Retina (tissue), 1 donor: ENCODE data around the gene FCHSD2.
"Not testable (repeated sequence)": the region's sequence is repeated elsewhere in the genome, so short reads cannot be mapped to it uniquely, and the experiment has no call there.

ENCODE experiments used
- DNase-seq: peaks from one replicate; pipeline ENCODE4 v3.0.0-alpha.2; 2016

Gene FCHSD2

DNA sequence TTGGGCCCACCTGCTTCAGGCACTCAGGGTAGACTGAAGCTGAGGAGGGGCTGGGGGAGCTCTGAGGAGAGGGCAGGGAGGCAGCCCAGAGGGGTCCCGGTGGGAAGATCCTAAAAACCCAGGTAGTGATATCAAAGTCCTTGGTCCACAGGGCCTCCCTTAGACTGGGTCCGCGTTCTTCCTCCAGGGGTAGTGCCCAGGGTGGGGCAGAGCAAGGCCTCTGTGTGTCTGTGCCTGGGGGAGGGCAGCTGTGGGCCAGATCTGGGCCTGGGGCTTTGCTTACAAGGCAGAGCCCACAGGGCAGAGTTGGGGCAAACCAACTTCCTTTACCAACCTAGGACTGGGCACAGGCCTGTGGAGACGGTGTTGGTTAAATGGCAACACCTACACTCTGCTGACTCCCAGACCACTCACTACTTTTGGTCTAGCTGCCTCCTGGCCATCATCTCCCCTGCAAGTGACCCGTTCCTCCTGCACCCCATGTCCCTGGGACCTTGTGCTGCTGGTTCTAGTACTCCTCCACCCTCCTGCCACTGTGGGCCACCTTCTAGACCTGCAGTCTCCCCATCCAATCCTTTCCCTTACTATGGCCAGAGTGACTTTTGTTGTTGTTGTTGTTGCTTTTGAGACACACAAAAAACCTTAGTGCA, 312.1 kb downstream of the FCHSD2 start:
- no peak for DNase-seq

DNA sequence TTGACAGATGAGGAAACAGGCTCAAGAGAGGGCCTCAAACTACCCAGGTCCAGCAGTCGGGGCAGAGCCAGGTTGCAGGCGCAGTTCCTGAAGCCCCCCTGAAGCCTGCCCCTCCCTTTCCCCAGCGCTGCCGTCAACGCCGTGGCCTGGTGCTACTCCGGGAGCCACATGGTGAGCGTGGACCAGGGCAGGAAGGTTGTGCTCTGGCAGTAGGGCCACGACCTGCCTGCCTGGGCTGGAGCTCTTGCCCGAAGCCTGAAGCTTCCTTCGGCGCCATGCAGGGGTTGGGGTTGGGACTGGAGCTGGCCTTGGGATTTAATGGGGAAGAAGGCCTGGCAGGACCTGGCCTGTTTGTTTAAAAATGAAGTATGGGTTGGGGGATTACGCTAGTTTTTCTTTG, 312.9 kb downstream of the FCHSD2 start:
- DNase-seq, result no peak

DNA sequence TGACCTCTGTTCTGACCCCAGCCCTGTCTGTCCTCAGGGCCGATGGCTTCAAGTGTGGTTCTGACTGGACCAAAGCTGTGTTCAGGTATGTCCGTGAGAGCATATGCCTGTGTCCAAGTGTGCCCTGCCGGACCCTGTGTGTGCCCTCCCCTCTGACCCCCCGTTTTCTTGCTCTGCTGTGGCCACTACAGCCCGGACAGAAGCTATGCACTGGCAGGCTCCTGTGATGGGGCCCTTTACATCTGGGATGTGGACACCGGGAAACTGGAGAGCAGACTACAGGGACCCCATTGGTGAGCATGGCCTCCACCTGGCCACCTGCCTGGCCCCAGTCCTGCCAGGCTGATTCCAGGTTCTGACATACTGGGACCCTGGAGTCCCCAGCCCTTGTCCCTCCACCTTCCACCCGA, 313.4 kb downstream of the FCHSD2 start:
- no peak for DNase-seq

DNA sequence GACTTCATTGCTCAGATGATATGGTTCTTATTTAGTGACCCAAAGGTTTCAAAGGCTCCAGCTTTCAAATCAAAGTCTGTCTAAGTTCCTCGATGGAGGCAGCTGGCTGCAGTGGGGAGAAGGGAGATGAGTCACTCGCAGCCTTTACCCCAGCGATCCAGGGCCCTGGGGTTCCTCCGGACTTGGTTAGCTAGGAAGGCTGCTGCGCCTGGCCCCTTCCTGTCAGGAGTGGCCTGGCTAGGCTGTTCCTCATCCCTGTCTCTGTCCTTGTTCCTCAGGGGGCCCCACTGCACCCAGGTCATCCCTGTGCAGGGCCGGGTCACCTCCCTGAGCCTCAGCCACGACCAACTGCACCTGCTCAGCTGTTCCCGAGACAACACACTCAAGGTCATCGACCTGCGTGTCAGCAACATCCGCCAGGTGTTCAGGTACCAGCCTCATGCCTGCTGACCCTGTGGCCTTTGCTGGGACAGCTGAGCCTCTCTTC, 314.0 kb downstream of the FCHSD2 start:
- DNase-seq, result no peak

DNA sequence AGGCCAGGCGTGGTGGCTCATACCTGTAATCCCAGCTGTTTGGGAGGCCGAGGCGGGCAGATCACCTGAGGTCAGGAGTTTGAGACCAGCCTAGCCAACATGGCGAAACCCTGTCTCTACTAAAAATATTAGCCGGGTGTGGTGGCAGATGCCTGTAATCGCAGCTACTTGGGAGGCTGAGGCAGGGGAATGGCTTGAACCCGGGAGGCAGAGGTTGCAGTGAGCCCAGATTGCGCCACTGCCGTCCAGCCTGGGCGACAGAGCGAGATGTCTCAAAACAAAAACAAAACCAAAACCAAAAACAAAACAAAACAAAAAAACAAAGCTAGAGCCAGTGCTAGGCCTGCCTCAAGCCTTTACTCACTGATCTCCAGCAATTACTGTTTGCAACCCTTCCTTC, 314.5 kb downstream of the FCHSD2 start:
- DNase-seq, result not testable (repeated sequence)

DNA sequence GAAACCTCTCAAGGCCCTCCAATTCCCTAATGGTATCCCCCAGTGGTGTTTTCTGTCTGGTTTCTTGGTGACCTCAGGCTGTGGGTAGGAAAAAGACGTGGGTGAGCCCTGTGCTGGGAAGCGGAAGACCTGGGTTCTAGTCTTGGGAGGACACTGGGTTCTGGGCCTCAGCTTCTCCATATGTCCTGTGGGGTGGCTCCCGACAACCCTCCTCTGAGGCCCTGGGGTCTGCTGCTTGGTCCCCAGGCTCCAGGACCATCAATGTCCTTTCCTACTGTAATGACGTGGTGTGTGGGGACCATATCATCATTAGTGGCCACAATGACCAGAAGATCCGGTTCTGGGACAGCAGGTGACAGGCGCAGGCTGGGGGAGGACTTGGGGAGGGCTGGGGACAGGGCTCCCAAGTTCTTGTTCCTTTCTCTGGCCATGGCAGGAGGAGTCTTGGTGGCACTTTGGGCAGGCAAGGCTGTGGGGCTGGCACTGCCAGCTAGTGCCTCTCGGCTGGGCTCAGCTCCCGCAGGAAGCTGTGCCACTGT, 315.1 kb downstream of the FCHSD2 start:
- DNase-seq, result no peak

DNA sequence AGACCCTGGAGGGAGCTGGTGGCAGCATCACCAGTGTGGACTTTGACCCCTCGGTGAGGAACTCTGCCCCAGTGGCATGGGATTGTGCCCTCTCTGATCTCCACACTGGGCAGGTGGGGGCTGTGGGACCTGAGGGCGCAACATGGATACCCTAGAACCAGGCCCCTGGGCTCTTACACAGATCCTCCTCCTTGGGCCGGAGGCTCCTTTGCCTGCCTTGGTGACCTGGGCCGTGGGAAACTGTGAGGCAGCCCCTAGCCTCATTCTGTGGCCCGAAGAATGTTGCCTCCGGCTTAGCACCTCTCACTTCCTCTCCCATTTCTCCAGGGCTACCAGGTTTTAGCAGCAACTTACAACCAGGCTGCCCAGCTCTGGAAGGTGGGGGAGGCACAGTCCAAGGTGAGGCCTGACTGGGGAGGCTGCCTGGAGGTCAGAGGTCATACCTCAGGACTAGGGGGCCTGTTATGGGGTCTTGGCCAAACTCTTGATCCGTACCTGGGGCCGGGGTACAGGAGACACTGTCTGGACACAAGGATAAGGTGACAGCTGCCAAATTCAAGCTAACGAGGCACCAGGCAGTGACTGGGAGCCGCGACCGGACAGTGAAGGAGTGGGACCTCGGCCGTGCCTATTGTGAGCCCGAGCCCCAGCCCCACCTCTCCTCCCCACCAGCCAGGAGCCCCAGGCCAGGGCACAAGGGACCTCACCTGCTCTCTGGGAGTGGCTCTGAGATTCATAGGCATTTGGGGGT, 315.8 kb downstream of the FCHSD2 start:
- no peak for DNase-seq

DNA sequence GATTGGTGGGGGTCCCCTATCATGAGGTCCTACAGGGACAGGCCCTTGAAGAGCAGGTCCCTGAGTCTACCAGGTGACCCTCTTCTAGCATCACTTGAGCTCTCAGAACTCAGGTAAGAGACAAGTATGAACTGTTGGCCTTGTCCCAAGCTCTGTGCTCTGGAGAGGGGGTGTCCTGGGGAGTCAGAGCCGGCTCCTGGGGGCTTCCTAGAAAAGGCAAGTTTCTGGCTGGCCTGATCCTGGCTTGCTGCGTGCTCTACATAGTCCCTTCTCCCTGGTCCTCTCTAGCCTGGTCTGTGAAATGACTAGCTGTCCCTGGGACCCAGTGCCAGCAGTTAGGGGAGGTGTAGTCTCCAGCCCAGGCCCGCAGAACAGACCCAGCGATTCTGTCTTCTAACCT, 316.5 kb downstream of the FCHSD2 start:
- no peak for DNase-seq

DNA sequence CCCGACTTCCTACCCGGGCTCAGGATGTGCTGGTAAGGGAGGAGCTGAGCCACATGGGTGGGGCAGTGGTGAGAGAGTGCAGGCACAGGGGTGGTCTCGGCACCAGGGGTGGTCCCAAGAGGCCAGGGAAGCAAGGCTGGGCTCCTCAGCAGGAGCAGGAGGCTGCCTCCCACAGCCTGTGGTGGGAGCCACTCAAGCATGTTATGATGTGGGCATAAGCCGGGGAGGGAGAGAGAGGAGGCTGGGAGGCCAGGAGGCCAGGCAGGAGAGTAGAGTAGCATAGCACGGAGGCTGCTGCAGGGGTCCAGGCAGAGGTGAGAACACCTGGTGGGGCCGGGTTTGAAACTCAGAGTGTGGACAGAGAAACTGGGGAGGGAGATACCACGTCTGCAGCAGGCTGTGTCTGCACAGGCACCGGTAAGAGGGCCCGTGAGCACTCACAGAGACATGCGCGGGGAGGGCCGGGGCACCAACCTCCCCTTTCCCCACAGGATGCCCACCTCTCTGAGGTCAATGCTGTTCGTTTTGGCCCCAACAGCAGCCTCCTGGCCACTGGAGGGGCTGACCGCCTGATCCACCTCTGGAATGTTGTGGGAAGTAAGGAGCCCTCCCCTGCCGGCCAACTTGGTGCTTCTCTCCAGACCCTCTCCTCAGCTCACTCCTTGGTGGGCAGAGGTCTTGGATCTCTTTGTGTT, 317.2 kb downstream of the FCHSD2 start:
- no peak for DNase-seq

DNA sequence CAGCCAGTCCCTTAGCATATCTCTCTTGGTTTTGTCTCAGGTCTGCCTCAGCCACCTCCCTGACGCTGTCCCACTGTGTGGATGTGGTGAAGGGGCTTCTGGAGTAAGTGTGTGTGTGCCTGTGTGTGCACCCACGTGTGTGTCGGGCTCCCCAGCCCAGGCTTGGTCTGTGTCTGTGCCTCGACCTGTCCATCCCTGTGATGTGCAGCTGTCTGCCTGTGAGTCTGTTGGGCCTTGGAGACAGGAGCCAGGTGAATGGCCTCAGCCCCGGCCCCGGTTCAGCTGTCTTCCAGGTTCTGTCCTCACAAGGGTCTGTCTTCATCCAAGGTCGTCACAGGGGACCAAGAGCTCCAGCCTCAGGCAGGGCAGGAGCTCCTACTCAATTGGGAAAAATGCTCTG, 318.1 kb downstream of the FCHSD2 start:
- DNase-seq, result no peak

DNA sequence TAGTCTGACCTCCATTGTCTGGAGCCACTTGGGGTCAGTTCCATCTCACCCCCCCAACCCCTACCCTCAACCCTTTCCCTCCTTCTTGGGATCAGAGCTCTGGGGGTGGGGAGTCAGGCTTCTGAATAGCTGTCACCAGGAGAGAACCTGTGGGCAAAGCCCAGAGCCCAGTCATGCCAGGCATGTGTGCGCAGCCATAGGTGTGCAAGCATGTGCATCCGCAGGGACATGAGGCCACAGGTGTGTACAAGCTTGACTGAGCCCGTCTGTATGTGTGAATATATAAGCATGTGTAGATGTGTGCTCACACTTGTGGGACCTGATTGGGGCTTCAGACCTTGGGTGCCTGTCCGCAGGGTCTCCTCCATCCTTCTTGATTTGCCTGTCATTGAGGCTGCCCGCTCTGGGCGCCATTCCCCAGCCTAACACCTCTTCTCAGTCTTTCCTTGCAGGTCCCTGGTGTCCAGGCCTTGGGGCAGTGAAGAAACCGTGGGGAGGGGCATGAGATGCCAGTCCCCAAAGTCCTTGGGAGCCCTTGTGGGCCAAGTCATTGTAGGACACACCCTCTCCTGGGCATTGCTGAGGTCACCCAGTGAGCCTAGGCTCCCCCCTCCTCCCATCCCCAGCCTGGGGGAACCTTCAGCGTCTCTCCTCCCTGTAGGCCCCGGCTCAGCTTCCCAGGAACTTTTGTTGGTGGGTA, 318.9 kb downstream of the FCHSD2 start:
- no peak for DNase-seq

DNA sequence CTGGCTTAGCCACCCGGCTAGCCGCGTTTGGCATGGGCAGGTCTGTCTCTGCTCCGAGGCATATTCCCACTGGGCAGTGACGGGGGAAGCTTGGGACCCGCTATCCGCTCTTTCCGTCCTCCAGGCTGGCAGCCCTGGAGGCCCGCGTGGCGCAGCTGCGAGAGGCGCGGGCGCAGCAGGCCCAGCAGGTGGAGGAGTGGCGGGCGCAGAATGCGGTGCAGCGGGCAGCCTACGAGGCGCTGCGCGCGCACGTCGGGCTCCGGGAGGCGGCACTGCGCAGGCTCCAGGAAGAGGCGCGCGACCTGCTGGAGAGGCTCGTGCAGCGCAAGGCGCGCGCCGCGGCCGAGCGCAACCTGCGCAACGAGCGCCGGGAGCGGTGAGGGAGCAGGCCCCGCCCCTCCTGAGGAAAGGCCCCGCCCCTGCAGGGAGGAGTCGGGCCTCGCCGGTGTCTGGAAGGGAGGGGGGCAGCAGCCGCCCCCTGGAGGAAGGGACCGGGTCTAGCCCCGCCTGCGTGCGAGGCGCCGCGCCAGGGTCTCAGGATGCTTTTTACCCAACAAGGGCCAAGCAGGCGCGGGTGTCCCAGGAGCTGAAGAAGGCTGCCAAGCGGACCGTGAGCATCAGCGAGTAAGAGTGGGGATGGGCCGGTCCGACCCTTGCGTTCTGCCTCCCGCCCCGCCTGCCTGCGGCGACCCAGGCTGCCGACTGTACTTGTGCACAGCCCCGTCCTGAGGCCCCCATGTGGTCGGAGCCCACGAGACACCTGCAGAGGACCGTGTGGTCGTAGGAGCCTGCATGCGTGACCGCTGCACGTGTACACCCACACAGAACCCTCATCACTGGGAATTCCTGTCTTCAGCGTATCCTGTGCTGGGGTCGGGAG, 320.0 kb downstream of the FCHSD2 start:
- peak; percentile 98 for DNase-seq

DNA sequence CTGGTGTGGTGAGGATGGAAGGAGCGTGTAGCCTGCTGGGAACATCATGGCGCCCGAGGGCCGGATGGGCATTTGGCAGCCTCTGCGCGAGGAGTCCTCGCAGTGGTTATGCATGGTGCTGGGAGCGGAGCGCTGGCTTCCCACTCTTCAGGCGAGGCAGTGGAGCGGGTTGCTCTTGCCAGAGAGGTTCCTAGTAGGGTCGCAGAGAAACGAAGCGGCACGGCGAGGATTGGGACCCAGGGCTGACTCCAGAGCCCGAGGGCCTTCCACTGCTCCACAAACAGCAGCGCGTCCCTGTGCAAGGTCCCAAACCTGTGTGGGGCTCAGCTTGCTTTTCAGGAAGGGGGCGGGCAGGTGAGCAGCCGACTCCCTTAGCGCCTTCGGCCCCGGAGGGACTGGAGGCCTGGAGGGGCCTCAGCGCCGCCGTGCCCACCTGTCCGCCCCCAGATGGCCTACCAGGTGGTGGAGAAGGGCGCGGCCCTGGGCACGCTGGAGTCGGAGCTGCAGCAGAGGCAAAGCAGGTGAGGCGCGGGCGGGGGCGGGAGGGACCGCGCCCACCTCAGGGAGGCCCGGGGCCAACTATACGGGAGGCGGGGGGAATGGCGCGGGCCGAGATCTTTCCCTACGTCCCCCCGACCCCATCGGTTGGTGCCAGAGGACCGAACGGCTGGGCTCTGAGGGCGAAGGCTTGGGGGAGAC, 320.7 kb downstream of the FCHSD2 start:
- DNase-seq, result peak; percentile 53

DNA sequence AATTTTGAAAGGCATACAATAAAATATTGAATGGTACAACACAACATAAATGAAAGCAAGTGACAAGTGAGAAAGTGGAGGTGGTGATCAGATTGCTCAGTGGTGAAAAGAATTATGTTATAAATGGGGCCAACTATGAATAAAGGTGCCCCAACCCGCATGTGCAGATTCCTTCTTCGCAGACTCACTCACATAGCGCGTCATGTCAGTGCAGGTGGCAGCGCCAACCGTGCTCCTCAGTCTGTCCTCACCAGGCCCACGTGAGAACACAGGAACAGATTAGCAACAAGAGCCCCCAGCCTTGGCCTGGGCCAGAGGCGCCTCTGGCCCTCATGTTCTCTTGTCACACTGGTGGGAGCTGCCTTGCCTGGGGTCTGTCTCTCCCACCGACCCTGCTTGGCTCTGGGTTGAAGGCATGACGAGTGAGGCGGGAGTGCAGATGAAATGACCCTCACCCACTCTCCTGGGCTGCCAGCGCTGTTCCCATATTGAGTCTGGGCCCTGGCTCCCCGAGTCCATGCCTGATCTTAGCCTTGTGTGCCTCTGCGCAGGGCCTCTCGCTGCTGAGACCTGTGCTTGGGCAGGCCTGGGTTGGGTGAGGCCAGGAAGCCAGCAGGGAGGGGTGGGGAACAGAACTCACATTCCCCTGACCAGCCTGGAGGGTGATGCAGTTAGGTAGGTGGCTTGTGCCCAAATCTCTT, 321.5 kb downstream of the FCHSD2 start:
- DNase-seq, result no peak

DNA sequence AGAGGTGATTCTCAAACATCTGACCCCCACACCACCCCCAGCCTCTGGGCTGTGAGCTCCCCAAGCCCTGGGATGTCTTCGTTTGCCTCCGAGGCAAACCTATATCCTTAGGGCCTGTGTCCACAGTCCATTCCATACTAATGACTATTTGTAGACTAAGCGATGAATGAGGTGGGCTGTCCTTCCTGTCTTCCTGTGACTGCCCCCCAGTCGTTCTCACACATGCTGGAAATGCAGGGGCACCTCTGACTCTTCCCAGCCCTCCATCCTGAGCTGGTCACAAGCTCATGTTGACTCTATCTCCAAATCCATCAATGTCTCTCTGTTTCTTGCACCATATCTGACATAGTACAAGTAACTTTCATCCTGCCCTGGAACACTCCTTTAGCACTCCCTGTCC, 323.1 kb downstream of the FCHSD2 start:
- no peak for DNase-seq

DNA sequence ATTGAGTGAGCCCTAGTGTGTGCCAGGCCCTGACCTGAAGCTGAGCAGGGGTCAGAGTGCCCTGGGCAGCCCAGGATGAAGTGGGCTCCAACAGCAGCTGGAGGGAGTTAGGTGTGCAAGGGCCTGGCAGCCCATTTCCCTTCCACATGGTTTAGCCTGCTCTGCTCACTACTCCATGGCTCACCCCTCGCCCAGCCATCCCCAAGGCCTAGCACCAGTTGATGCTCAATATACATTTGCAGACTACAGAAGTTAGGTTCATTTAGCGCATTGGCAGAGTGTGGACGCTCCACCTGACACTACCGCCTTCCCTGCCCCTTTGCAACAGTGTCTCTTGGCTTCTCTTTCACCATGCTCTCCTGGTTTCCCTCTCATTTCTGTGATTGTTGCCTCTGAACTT, 324.2 kb downstream of the FCHSD2 start:
- DNase-seq, result no peak

DNA sequence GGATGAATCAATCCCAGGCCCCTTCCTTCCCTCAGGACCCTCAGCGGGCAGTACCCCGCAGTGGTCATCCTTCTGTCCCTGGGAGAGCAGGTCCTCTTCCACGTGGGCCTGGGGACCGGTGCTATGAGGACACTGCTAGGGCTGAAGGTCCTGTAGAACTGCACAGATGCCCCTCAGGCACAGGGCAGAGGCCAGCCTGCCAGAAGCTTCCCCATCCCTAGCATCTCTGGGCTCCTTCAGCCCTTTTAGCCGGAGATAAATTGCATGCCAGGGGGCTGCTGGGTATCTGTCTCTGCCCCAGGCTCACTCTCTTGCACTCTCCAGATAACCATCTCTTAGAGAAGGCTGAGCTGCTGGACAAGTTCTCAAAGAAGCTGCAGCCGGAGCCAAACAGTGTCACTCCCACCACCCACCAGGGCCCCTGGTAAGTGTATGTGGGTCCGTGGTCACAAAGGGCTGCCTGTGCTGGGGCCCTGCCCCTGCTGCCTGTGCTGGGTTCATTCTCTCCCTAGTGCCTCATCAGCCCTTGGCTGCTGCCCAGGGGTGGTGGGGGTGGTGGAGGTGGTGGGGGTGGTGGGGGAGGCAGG, 325.6 kb downstream of the FCHSD2 start:
- no peak for DNase-seq

DNA sequence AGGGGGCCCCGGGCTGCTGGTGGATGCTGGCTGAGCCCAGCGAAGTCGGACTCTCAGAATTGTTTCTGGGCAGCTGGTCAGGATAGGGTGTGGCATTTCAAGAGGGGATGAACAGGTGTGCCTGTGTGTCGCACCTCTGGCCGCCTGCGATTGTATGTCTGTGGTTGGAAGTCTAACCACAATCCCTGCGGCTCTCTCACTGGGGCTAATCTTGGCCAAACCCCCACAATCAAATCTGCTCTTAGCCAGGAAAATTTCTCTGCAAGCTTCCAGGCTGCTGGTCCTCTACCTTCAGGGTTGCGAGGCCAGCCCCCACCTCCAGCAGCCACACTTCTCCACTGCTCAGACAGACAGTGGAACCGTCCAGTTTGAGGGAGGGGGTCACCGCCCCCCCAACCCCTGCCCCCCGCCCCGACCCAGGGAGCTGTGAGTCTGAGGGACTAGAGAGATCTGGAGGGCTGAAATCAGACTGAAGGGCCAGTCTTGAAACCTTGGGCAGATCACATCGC, 327.0 kb downstream of the FCHSD2 start:
- no peak for DNase-seq

DNA sequence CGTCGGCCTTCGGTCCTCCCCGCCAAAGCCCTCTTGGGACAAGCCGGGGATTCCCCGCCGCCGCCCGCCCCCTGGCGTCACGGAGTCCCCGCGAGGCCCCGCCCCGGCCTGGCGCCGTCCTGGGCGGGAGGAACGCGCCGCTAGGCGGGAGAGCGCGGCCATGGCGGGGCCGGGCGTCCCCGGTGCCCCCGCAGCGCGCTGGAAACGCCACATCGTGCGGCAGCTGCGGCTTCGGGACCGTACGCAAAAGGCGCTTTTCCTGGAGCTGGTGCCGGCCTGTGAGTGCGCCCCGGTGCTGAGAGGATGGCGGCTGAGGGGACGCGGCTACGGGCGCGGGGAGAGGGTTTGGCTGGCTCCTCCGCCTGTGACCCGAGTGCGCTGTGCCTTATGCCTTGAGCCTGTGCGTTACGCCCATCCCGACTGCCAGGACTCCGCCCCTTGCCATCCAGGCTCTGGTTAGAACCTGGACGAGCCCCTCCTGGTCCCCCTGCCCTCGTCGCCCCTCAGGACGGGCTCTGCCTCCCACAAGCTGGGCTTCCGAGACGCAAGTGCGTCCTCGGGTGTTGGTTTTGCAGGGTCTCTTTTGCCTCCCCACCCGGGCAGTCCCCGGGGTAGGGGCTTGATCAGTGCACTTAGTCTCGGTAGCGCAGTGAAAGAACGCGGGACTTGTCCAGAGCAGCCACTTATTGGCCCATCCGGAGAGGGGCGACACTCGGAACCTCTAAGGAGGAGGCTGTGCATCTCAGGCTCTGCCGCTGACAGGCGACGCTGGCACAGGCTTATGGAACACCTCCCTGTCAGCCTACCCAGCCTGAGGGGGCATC, 327.6 kb downstream of the FCHSD2 start, which contains the start of gene ATG16L2:
Gene ATG16L2, plus strand, starts transcription at position 126 of the 824 bp plus-strand sequence. Its CDS starts 35 bp downstream, at position 161.
- DNase-seq, result peak; percentile 96
